HepG2 (cell line): ENCODE measurements around the gene SELENOV. TPM values are rescaled to one million over a fixed set of nuclear protein-coding genes. Genes with fewer than 3 reads are reported as not detected.
A peak's percentile ranks its signal among the peaks of the same experiment; 100 is the strongest.

Experiments used
- ATAC-seq: fragments of 200-7000 bp; cut with Tn5 transposase; 3 replicates; pipeline ENCODE4 v1.9.1; 2020; ENCODE audit warnings: mild to moderate bottlenecking, moderate library complexity
- BruUV-seq: library from RNA; stranded (reverse); fragments of 400-500 nt; replicated peaks from 2 replicates; lab custom pipeline; 2021; lab: Mats Ljungman, UMichigan
- CTCF ChIA-PET: fragments of 300-600 bp; formaldehyde crosslinking; extraction: SDS; loops from one replicate; lab custom pipeline; 2021; ENCODE audit warnings: low total read pairs, inconsistent platforms, low intra/inter-chr PET ratio; lab: Yijun Ruan, JAX
- POLR2A ChIA-PET: fragments of 350-600 bp; sonication (Branson Sonifier 250); formaldehyde crosslinking; loops from one replicate; lab custom pipeline; 2020; ENCODE audit warnings: antibody characterized with exemption, inconsistent platforms; lab: Yijun Ruan, JAX
- DNase-seq: peaks from one replicate; pipeline ENCODE4 v3.0.0-alpha.2; 2015; ENCODE audit warnings: low spot score
- FAIRE-seq: peaks from 3 replicates; lab custom pipeline; 2011; peaks lifted over from hg19 to GRCh38; lab: Jason Lieb, UNC
- H2AFZ ChIP-seq: one replicate; pipeline ENCODE4 v1.6.1; 2011; ENCODE audit warnings: low read length, inconsistent platforms
- H3K27ac ChIP-seq: fragments of 300-600 bp; 3 replicates; pipeline ENCODE4 v1.8.0; 2011; ENCODE audit warnings: mixed run types, mild to moderate bottlenecking, mixed read lengths, low read length, inconsistent platforms; ENCODE audit not compliant: insufficient read depth; ENCODE audit errors: extremely low read length
- H3K27me3 ChIP-seq, 2 experiments: fragments of 200-600 bp in 1 of 2; 2 replicates in 1 of 2; 3 replicates in 1 of 2; pipeline versions ENCODE4 v1.6.0 to v1.8.0; 2011; ENCODE audit warnings: low read length in 2 of 2, mild to moderate bottlenecking in 2 of 2, moderate library complexity in 2 of 2, inconsistent platforms in 1 of 2; ENCODE audit not compliant: insufficient read depth in 2 of 2, control insufficient read depth in 1 of 2
- H3K36me3 ChIP-seq, 2 experiments: fragments of 200-600 bp in 1 of 2; replicated peaks in 1 of 2; 2 replicates in 1 of 2; 3 replicates in 1 of 2; pipeline versions ENCODE4 v1.5.1 to v1.8.0; 2011; ENCODE audit warnings: low read length in 2 of 2, inconsistent platforms in 1 of 2; ENCODE audit not compliant: insufficient read depth in 2 of 2, control insufficient read depth in 1 of 2
- H3K4me1 ChIP-seq: 2 replicates; pipeline ENCODE4 v1.5.1; 2012; ENCODE audit warnings: low read length, inconsistent platforms; ENCODE audit not compliant: insufficient read depth
- H3K4me2 ChIP-seq: 2 replicates; pipeline ENCODE4 v1.6.0; 2011; ENCODE audit warnings: low read depth, low read length, inconsistent platforms
- H3K4me3 ChIP-seq, 3 experiments: fragments of 200-600 bp in 1 of 3; sonication (generic), shearing (Covaris generic) in 1 of 3; replicated peaks in 1 of 3; 2 replicates each; pipeline ENCODE4 v1.5.1; 2011 to 2016; ENCODE audit warnings: low read length in 3 of 3, inconsistent platforms in 2 of 3, low read depth in 2 of 3, mild to moderate bottlenecking in 2 of 3, control low read depth in 1 of 3, mixed read lengths in 1 of 3; ENCODE audit not compliant: insufficient read depth in 1 of 3
- H3K79me2 ChIP-seq: one replicate; pipeline ENCODE4 v1.6.1; 2011; ENCODE audit warnings: low read length, inconsistent platforms; ENCODE audit not compliant: insufficient read depth
- H3K9ac ChIP-seq: 2 replicates; pipeline ENCODE4 v1.6.0; 2011; ENCODE audit warnings: mild to moderate bottlenecking, low read depth, low read length, inconsistent platforms; ENCODE audit not compliant: insufficient read depth
- H3K9me3 ChIP-seq: 2 replicates; pipeline ENCODE4 v1.5.1; 2012; ENCODE audit warnings: mild to moderate bottlenecking, low read length
- H4K20me1 ChIP-seq: 2 replicates; pipeline ENCODE4 v1.6.0; 2011; ENCODE audit warnings: inconsistent platforms, mild to moderate bottlenecking, low read length, moderate library complexity; ENCODE audit not compliant: insufficient read depth
- NFE2 ChIP-seq: sonication (generic); formaldehyde crosslinking; IDR thresholded peaks from 2 replicates; pipeline ENCODE4 v1.4.0; 2020; ENCODE audit warnings: missing genetic modification reagents
- ZNF441 ChIP-seq: sonication (generic); formaldehyde crosslinking; IDR thresholded peaks from 2 replicates; pipeline ENCODE4 v1.7.0; 2021; ENCODE audit warnings: missing genetic modification reagents, borderline replicate concordance
- ZNF768 ChIP-seq: sonication (generic); formaldehyde crosslinking; IDR thresholded peaks from 2 replicates; pipeline ENCODE4 v1.4.0; 2020; ENCODE audit warnings: missing genetic modification reagents
- WGBS: methylation state at CpG from one replicate; pipeline ENCODE4 v1.1.6; 2017; ENCODE audit warnings: low lambda C conversion rate; 5-methylcytosine and 5-hydroxymethylcytosine counted together
- in situ Hi-C: cut with HindIII; loops from 2 replicates; pipeline ENCODE4 v1.10.0; 2017; ENCODE audit warnings: low pct_unique_long_range_greater_than_20kb; ENCODE audit not compliant: extremely low pct_ligation_motif_present
- intact Hi-C: fragments of 100-400 bp; cut with micrococcal nuclease; formaldehyde crosslinking; loops from one replicate; pipeline ENCODE4 v1.10.0; 2022; ENCODE audit not compliant: unreplicated experiment
- polyA plus RNA-seq, 8 experiments: library from polyadenylated mRNA; depleted of rRNA in 3 of 8; stranded (reverse) in 7 of 8; unstranded in 1 of 8; fragments of >200 nt; fragmentation: Illumina TruSeq in 4 of 8; extraction: Trizol in 4 of 8; gene quantifications; 2 replicates each; pipeline versions ENCODE4 v1.2.1 to v1.2.3, GENCODE V29; 2011 to 2016; ENCODE audit warnings: low read depth in 4 of 8, missing spikeins in 1 of 8, mixed read lengths in 1 of 8; ENCODE audit not compliant: insufficient read depth in 1 of 8
- total RNA-seq, 5 experiments: library from RNA; depleted of rRNA; stranded (reverse); fragments of >200 nt; fragmentation: Illumina TruSeq; extraction: Trizol; gene quantifications; 2 replicates each; pipeline ENCODE4 v1.2.3, GENCODE V29; 2016; ENCODE audit warnings: low read depth in 1 of 5
- TF ChIP-seq, protein P1 (sequence below): fragments of 450-650 bp; IDR thresholded peaks from 2 replicates; pipeline ENCODE4 v1.6.1; 2016
- TF ChIP-seq, protein P2 (sequence below): sonication (generic); formaldehyde crosslinking; IDR thresholded peaks from 2 replicates; pipeline ENCODE4 v1.5.0; 2020; ENCODE audit warnings: mild to moderate bottlenecking, missing genetic modification reagents
- TF ChIP-seq, protein P3 (sequence below), 2 experiments: fragments of 450-650 bp in 1 of 2; sonication (generic) in 1 of 2; formaldehyde crosslinking; IDR thresholded peaks; 2 replicates each; pipeline versions ENCODE4 v1.5.0 to v1.8.0; 2020 to 2022; ENCODE audit warnings: mild to moderate bottlenecking in 1 of 2, missing genetic modification reagents in 1 of 2

The SELENOV gene
- total and polyA plus RNA-seq, 2 of the 13 experiments (the other 11 are each of a cell fraction or from before 2014, with no cell fraction given): not detected

DNA sequence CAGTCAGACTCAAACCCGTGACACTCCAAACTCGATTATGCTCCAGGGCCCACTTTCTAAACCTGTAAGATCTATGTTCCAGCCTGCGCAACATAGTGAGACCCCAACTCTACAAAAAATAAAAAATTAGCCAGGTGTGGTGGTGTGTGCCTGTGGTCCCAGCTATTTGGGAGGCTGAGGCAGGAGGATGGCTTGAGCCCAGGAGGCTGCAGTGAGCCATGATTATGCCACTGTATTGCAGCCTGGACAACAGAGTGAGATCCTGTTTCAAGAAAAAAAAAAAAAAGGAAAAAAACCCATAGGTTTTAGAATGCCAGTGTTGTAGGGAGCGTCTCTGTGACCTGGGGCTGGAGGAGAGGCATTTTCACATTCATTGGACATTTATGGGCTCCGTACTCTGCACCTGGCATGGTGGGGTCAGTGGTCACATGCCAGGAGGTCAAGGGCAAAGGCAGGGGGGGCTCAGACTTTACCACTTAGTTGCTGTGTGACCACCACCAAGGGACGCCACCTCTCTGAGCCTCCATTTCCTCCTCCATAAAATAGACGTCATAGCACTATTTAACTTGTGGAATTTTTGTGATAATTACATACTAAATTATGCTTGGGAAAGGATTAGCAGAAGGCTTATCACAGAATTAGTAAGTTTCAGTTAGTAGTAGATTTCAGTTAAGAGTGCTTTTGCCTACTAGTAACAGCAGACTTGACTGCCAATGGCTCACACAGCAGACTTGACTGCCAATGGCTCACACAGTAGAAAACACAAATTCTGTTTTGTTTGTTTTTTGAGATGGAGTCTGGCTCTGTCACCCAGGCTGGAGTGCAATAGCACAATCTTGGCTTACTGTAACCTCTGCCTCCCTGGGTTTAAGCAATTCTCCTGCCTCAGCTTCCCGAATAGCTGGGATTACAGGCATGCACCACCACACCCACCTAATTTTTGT is 5.9 kb downstream of the SELENOV start:
- Histone ChIP-seq H3K27me3 (peaks cover 0 to 9% of the 10 kb centered on the region in 2 experiments; a peak in 3 of 5 replicates), H3K4me3 (no peak overlapping the region), H3K4me1 (peaks cover 29% of the 10 kb centered on the region), H3K9ac (no peak overlapping the region), H3K79me2 (no peaks in the 10 kb centered on the region), H3K36me3 (no peaks in the 10 kb centered on the region), H3K4me2 (no peak overlapping the region), H3K27ac (no peak overlapping the region), H4K20me1 (no peaks in the 10 kb centered on the region), H2AFZ (no peak overlapping the region), H3K9me3 (no peaks in the 10 kb centered on the region)
- TF ChIP-seq NFE2 (CRISPR knock-in tag): no peak
- TF ChIP-seq, protein P1, sequence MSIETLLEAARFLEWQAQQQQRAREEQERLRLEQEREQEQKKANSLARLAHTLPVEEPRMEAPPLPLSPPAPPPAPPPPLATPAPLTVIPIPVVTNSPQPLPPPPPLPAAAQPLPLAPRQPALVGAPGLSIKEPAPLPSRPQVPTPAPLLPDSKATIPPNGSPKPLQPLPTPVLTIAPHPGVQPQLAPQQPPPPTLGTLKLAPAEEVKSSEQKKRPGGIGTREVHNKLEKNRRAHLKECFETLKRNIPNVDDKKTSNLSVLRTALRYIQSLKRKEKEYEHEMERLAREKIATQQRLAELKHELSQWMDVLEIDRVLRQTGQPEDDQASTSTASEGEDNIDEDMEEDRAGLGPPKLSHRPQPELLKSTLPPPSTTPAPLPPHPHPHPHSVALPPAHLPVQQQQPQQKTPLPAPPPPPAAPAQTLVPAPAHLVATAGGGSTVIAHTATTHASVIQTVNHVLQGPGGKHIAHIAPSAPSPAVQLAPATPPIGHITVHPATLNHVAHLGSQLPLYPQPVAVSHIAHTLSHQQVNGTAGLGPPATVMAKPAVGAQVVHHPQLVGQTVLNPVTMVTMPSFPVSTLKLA: no peak
- TF ChIP-seq, protein P2, sequence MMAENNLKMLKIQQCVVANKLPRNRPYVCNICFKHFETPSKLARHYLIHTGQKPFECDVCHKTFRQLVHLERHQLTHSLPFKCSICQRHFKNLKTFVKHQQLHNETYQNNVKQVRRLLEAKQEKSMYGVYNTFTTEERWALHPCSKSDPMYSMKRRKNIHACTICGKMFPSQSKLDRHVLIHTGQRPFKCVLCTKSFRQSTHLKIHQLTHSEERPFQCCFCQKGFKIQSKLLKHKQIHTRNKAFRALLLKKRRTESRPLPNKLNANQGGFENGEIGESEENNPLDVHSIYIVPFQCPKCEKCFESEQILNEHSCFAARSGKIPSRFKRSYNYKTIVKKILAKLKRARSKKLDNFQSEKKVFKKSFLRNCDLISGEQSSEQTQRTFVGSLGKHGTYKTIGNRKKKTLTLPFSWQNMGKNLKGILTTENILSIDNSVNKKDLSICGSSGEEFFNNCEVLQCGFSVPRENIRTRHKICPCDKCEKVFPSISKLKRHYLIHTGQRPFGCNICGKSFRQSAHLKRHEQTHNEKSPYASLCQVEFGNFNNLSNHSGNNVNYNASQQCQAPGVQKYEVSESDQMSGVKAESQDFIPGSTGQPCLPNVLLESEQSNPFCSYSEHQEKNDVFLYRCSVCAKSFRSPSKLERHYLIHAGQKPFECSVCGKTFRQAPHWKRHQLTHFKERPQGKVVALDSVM (CRISPR knock-in tag): peak; percentile 30; the same call in 1 of the 2 replicates
- TF ChIP-seq, protein P3, sequence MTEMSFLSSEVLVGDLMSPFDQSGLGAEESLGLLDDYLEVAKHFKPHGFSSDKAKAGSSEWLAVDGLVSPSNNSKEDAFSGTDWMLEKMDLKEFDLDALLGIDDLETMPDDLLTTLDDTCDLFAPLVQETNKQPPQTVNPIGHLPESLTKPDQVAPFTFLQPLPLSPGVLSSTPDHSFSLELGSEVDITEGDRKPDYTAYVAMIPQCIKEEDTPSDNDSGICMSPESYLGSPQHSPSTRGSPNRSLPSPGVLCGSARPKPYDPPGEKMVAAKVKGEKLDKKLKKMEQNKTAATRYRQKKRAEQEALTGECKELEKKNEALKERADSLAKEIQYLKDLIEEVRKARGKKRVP (CRISPR knock-in tag; IDR thresholded peaks at IDR 0.05): no peak
- TF ChIP-seq ZNF768 (CRISPR knock-in tag): peak; percentile 91
- TF ChIP-seq ZNF441 (CRISPR knock-in tag): peak; percentile 70; the same call in 1 of the 2 replicates
- intact Hi-C loops (no loop called here), in situ Hi-C loops (no loop called here)
- no TSS peak for BruUV-seq
- no peak for DNase-seq
- CTCF ChIA-PET: no interaction called here
- POLR2A ChIA-PET: no interaction called here
- ATAC-seq: no peak
- no peak for FAIRE-seq
- WGBS: 70% methylated on average over 8 of the region's 8 CpGs
